Measurements from ENCODE around the gene FBP1.
A peak's percentile ranks its signal among the peaks of the same experiment; 100 is the strongest.

The FBP1 gene

GRCh38 chr9:94612071-94612470, 27.2 kb downstream of the FBP1 start:
- Histone ChIP-seq H3K36me3 (no peaks in the 10 kb centered on the region), H3K4me3 (no peak overlapping the region), H3K9ac (no peak overlapping the region), H3K4me1 (peaks cover 0 to 27% (median 12%) of the 10 kb centered on the region in 10 experiments; a peak in 11 of 20 replicates), H3K27ac (no peak overlapping the region), H3K9me3 (replicated peaks in 1 of 11) (no peaks in the 10 kb centered on the region), H4K20me1 (no peaks in the 10 kb centered on the region), H3K27me3 (peaks cover 0 to 4% (median 0%) of the 10 kb centered on the region in 11 experiments; a peak in 1 of 22 replicates), H3K4me2 (peak overlapping the region in 5 of 11 experiments; percentile 9 to 34 (median 29); a peak in 6 of 22 replicates)
- no peak for TF ChIP-seq Cebpa-rat (IDR thresholded peaks at IDR 0.05)

DNA sequence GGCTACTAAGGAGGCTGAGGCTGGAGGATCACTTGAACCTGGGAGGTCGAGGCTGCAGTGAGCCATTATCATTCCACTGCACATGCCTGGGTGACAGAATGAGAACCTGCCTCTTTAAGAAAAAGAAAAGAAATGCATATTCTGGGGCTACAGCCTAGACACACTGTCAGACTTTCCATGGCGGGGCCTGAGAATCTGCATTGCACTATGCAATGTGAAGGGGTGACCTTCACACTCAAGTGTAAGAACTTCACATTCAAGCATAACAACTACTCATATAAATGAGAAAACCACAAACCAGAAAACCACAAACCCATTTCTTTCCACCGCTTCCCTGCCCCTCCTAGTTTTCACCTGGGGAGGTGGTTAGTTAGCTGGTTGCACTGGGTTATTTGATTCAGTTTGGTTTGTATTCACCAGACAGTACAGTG, 27.7 kb downstream of the FBP1 start:
- no peak overlapping the region for H3K4me3 ChIP-seq
- no peaks in the 10 kb centered on the region for H3K9me3 ChIP-seq (replicated peaks in 1 of 11)
- H3K4me2 ChIP-seq: peak overlapping the region in 8 of 11 experiments; percentile 9 to 34 (median 22); a peak in 8 of 22 replicates
- no peaks in the 10 kb centered on the region for H3K36me3 ChIP-seq
- H3K27me3 ChIP-seq: peaks cover 0 to 4% (median 0%) of the 10 kb centered on the region in 11 experiments; a peak in 1 of 22 replicates
- peaks cover 0 to 27% (median 12%) of the 10 kb centered on the region in 10 experiments; a peak in 11 of 20 replicates for H3K4me1 ChIP-seq
- no peak for TF ChIP-seq Cebpa-rat (IDR thresholded peaks at IDR 0.05)
- no peak overlapping the region for H3K27ac ChIP-seq
- H4K20me1 ChIP-seq: no peaks in the 10 kb centered on the region
- H3K9ac ChIP-seq: no peak overlapping the region

DNA sequence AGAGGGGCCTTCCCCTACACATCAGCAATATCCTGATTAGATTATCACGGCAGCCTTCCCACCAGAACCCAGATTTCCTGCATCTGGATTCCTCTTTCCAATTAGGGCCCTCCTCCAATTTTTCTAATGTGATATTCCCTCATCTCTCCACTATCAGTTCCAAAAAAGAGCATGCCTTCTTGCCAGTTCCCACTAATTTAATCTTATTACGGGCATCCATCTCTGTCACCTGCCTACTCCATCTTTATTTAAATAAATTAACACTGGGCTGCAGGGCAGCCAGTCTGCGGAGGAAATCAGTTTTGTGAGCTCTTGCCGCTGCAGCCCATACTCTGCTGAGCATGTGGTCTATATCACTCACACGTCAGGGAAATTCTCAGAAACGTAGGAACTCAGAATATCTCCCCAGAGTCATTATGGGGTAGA, 29.1 kb downstream of the FBP1 start:
- H3K9me3 ChIP-seq (replicated peaks in 1 of 11): no peaks in the 10 kb centered on the region
- peaks cover 0 to 27% (median 12%) of the 10 kb centered on the region in 10 experiments; a peak in 11 of 20 replicates for H3K4me1 ChIP-seq
- no peak for TF ChIP-seq Cebpa-rat (IDR thresholded peaks at IDR 0.05)
- H3K36me3 ChIP-seq: no peaks in the 10 kb centered on the region; a peak in 1 of 22 replicates
- H4K20me1 ChIP-seq: no peaks in the 10 kb centered on the region
- peaks cover 0 to 4% (median 0%) of the 10 kb centered on the region in 11 experiments; a peak in 1 of 22 replicates for H3K27me3 ChIP-seq
- H3K27ac ChIP-seq: no peak overlapping the region
- H3K4me2 ChIP-seq: peak overlapping the region in 5 of 11 experiments; percentile 9 to 36 (median 31); a peak in 6 of 22 replicates
- H3K4me3 ChIP-seq: no peak overlapping the region
- no peak overlapping the region for H3K9ac ChIP-seq

GRCh38 chr9:94607423-94607691, 32.0 kb downstream of the FBP1 start:
- no peak overlapping the region for H3K4me3 ChIP-seq
- H3K9ac ChIP-seq: no peak overlapping the region
- H3K36me3 ChIP-seq: no peaks in the 10 kb centered on the region; a peak in 1 of 22 replicates
- peaks cover 0 to 47% (median 29%) of the 10 kb centered on the region in 10 experiments; a peak in 15 of 20 replicates for H3K4me1 ChIP-seq
- no peak for TF ChIP-seq Cebpa-rat (IDR thresholded peaks at IDR 0.05)
- no peak overlapping the region; a peak in 1 of 22 replicates for H3K4me2 ChIP-seq
- peaks cover 0 to 4% (median 0%) of the 10 kb centered on the region in 11 experiments; a peak in 1 of 22 replicates for H3K27me3 ChIP-seq
- no peak overlapping the region for H3K27ac ChIP-seq
- H3K9me3 ChIP-seq (replicated peaks in 1 of 11): no peaks in the 10 kb centered on the region
- H4K20me1 ChIP-seq: no peaks in the 10 kb centered on the region

DNA sequence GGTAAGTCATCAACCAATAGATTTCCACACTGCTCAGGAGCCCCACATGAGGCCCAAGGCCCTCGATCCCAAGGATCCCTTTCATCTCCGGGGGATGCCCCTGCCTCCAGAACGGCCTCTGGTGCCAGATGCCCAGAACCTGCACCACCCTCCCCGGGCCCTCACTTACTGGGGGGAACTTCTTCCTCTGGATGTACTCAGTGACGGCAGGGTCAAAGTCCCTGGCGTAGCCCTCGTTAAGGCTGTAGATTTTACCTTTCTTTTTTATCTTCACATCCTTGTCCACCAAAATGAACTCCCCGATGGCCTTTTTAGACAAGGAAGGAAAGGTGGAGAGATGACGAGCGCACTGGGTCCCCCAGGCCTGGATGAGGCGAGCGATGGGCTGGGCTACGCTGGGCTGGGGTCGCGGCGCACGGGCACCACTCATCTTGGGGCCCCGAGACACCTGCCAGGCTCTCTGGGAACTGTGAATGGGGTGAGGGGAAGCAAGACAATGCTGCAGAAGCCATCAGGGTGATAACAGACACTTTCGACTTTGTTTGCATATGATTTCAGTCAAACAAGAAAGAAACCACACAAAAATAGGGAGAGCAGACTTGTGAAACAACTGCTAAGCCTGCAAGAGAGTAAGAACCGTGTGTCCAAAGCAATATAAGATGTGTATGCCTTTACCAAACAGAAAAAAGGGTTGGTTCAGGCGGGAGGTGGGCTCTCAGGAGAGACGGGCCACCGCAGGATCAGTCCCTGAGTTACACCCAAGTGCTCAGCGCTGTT, 32.5 kb downstream of the FBP1 start:
- no peak; a peak in 1 of 22 replicates for TF ChIP-seq Cebpa-rat (IDR thresholded peaks at IDR 0.05)
- Histone ChIP-seq H3K4me3 (no peak overlapping the region), H3K9ac (no peak overlapping the region), H4K20me1 (no peaks in the 10 kb centered on the region), H3K4me1 (peaks cover 0 to 44% (median 27%) of the 10 kb centered on the region in 10 experiments; a peak in 15 of 20 replicates), H3K27ac (no peak overlapping the region), H3K4me2 (no peak overlapping the region), H3K36me3 (no peaks in the 10 kb centered on the region; a peak in 1 of 22 replicates), H3K27me3 (peaks cover 0 to 4% (median 0%) of the 10 kb centered on the region in 11 experiments; a peak in 1 of 22 replicates), H3K9me3 (replicated peaks in 1 of 11) (no peaks in the 10 kb centered on the region)

- peaks cover 0 to 4% (median 0%) of the 10 kb centered on the region in 11 experiments; a peak in 1 of 22 replicates for H3K27me3 ChIP-seq
- no peak overlapping the region for H3K27ac ChIP-seq
- H3K36me3 ChIP-seq: no peaks in the 10 kb centered on the region; a peak in 1 of 22 replicates
- H3K4me1 ChIP-seq: peaks cover 0 to 25% (median 16%) of the 10 kb centered on the region in 10 experiments; a peak in 15 of 20 replicates
- peak overlapping the region in 10 of 11 experiments; percentile 3 to 76 (median 52); a peak in 17 of 22 replicates for H3K4me2 ChIP-seq
- H3K9me3 ChIP-seq (replicated peaks in 1 of 11): no peaks in the 10 kb centered on the region
- H3K4me3 ChIP-seq: no peak overlapping the region
- H3K9ac ChIP-seq: peak overlapping the region in 1 of 11 experiments; percentile 19; a peak in 2 of 22 replicates
- H4K20me1 ChIP-seq: no peaks in the 10 kb centered on the region
- 0 out of 22 replicates have a peak, but pooled peaks of 1 of the 11 experiments have one; percentile 15 for TF ChIP-seq Cebpa-rat (IDR thresholded peaks at IDR 0.05)
Observed at GRCh38 chr9:94603259-94604160, 35.8 kb downstream of the FBP1 start.

- H3K4me2 ChIP-seq: no peak overlapping the region
- no peaks in the 10 kb centered on the region; a peak in 1 of 22 replicates for H3K36me3 ChIP-seq
- no peak overlapping the region for H3K27ac ChIP-seq
- no peak for TF ChIP-seq Cebpa-rat (IDR thresholded peaks at IDR 0.05)
- H3K9me3 ChIP-seq (replicated peaks in 1 of 11): no peaks in the 10 kb centered on the region
- no peak overlapping the region for H3K4me3 ChIP-seq
- no peaks in the 10 kb centered on the region for H3K27me3 ChIP-seq
- H3K9ac ChIP-seq: no peak overlapping the region
- H4K20me1 ChIP-seq: no peaks in the 10 kb centered on the region
- peaks cover 0 to 20% (median 16%) of the 10 kb centered on the region in 10 experiments; a peak in 15 of 20 replicates for H3K4me1 ChIP-seq
Observed at GRCh38 chr9:94602666-94603065, 36.7 kb downstream of the FBP1 start.

DNA sequence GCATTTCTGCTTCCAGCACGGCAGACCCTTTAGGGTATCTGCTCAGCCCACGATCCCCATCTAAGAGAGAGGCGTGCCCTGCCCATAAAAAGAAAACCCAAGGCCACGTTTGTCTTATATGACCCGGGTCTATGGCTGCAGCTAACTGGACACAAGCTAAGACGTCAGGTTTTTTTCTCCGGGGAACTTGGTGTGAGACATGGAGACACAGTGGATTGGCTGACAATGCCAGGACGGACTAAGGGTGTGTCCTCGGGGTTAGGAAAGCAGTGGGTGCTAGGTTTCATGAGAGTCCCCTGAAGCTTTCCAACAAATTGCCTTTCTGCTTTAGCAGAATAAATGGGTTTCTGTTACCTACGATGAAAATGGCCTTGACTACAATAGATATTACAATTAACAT, 38.6 kb downstream of the FBP1 start:
- H3K9ac ChIP-seq: no peak overlapping the region

More for the DNA sequence above, 38.6 kb downstream of the FBP1 start:
- H3K27me3 ChIP-seq: no peaks in the 10 kb centered on the region
- TF ChIP-seq Cebpa-rat (IDR thresholded peaks at IDR 0.05): no peak
- H3K36me3 ChIP-seq: no peaks in the 10 kb centered on the region; a peak in 1 of 22 replicates
- H3K4me2 ChIP-seq: no peak overlapping the region
- no peak overlapping the region for H3K27ac ChIP-seq
- no peaks in the 10 kb centered on the region for H4K20me1 ChIP-seq
- H3K4me1 ChIP-seq: peaks cover 0 to 20% (median 16%) of the 10 kb centered on the region in 10 experiments; a peak in 15 of 20 replicates
- H3K9me3 ChIP-seq (replicated peaks in 1 of 11): no peaks in the 10 kb centered on the region
- no peak overlapping the region for H3K4me3 ChIP-seq
